Upper lobe of left lung (tissue), 6 donors: ENCODE data around the gene SYNJ1. TPM values are rescaled to one million over a fixed set of nuclear protein-coding genes. Genes with fewer than 3 reads are reported as not detected.

Source experiments
- ATAC-seq, 2 donors: fragments of 200-7000 bp; cut with Tn5 transposase; one replicate each; pipeline ENCODE4 v1.9.1; 2022; ENCODE audit warnings: mild to moderate bottlenecking in 2 of 2, moderate library complexity in 2 of 2; ENCODE audit not compliant: low FRiP score in 2 of 2
- DNase-seq, 2 donors: peaks; one replicate each; pipeline ENCODE4 v3.0.0-alpha.2; 2019 to 2020
- H3K27ac ChIP-seq, 4 donors: fragments of 200-600 bp; sonication (generic); one replicate each; pipeline ENCODE4 v1.5.1; 2016 to 2019
- H3K27me3 ChIP-seq, 4 donors: fragments of 200-600 bp; sonication (generic); one replicate each; pipeline ENCODE4 v1.5.1; 2017 to 2019
- H3K36me3 ChIP-seq, 4 donors: fragments of 200-600 bp; sonication (generic); one replicate each; pipeline ENCODE4 v1.5.1; 2016 to 2019
- H3K4me1 ChIP-seq, 4 donors: fragments of 200-600 bp; sonication (generic); one replicate each; pipeline ENCODE4 v1.5.1; 2018 to 2019
- H3K4me3 ChIP-seq, 4 donors: fragments of 200-600 bp; sonication (generic); one replicate each; pipeline ENCODE4 v1.5.1; 2017 to 2019; ENCODE audit warnings: mild to moderate bottlenecking in 2 of 4, moderate library complexity in 1 of 4
- H3K9me3 ChIP-seq, 4 donors: fragments of 200-600 bp; sonication (generic); one replicate each; pipeline ENCODE4 v1.5.1; 2018 to 2019
- CTCF ChIP-seq, 6 experiments: fragments of 450-650 bp in 4 of 6; fragments of 200-600 bp in 2 of 6; sonication (generic) in 2 of 6; IDR thresholded peaks; one replicate each; pipeline ENCODE4 v1.5.1; 2016 to 2019; ENCODE audit warnings: antibody characterized with exemption in 6 of 6
- EP300 ChIP-seq, 4 donors: sonication (generic); formaldehyde crosslinking; IDR thresholded peaks; one replicate each; pipeline ENCODE4 v1.5.1; 2017; ENCODE audit warnings: antibody characterized with exemption in 4 of 4, control low read depth in 2 of 4
- POLR2A ChIP-seq, 4 donors: fragments of 450-650 bp; IDR thresholded peaks; one replicate each; pipeline ENCODE4 v1.5.1; 2016 to 2017; ENCODE audit warnings: antibody characterized with exemption in 4 of 4, mild to moderate bottlenecking in 2 of 4
- POLR2AphosphoS5 ChIP-seq, 2 donors: sonication (generic); formaldehyde crosslinking; IDR thresholded peaks; one replicate each; pipeline ENCODE4 v1.5.1; 2017; ENCODE audit warnings: antibody characterized with exemption in 2 of 2
- WGBS, 2 donors: methylation state at CpG; one replicate each; pipeline ENCODE4 v1.1.5; 2017 to 2018; 5-methylcytosine and 5-hydroxymethylcytosine counted together
- total RNA-seq, 6 donors: library from RNA; depleted of rRNA in 4 of 6; stranded (reverse); fragments of >200 nt in 4 of 6; gene quantifications; one replicate each; pipeline versions ENCODE4 v1.1.0 to v1.2.1, GENCODE V29; 2016 to 2021
- donor health status: DM: no; HTN: no; CAD: no; lungs with moderate emphysema.
- donor health status: DM: no; HTN: yes; CAD: no; lungs with severe emphysema.

Gene SYNJ1
- total RNA-seq, 6 donors from 2014 or later = 11.1 to 24.4 (median 16.7) TPM

DNA sequence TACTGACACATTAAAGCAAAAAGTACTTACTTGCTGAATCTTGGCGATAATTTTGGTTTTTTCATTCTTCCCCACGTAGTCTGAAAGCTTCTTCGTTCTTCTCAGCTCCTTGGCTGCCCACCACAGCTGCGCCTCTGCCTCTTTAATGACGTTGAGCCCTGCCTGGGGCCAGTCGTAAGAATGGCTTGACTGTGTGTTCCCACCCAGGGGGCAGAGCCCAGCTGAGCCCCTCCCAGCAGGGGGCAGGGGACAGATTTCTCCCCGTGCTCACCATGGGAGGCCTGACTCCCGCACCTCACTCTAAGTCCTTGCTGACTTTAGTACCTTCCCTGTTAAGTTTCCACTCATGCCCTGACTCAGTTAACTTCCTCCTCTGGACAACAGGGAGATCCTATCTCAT is 124.7 kb downstream of the SYNJ1 start:
- no peak overlapping the region for H3K27ac ChIP-seq
- H3K36me3 ChIP-seq = peaks cover 24 to 89% (median 62%) of the 10 kb centered on the region in 4 donors

DNA sequence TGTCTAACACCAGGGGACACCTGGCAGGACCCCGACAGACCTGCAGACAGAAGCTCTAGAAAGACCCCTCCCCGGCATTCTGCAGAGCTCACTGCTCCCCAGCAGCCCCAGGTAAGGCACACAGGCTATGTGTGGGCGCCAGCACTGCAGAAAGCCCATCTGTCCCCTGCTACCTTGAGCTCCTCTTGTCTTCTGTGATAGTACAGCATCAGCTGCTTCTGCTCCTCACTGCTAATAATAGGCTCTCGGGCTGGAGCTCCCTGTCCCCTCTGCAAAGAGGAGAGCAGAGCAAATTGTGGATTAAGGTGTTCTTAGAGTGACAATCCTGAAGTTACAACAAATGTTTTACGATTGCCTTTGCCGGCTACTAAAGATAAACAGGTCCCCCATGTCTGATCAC is 125.7 kb downstream of the SYNJ1 start:
- TF ChIP-seq EP300 (IDR thresholded peaks at IDR 0.05) (no peak), POLR2AphosphoS5 (IDR thresholded peaks at IDR 0.05) (no peak), POLR2A (IDR thresholded peaks at IDR 0.05) (no peak), CTCF (IDR thresholded peaks at IDR 0.05) (no peak)
- Histone ChIP-seq H3K36me3 (peaks cover 24 to 79% (median 58%) of the 10 kb centered on the region in 4 donors), H3K4me1 (no peaks in the 10 kb centered on the region), H3K9me3 (no peaks in the 10 kb centered on the region), H3K27me3 (no peaks in the 10 kb centered on the region), H3K27ac (no peak overlapping the region), H3K4me3 (no peak overlapping the region)
- DNase-seq = no peak
- 90 to 97% methylated on average over 5 to 6 of the region's 6 CpGs for whole genome bisulfite sequencing, 2 donors
- ATAC-seq = no peak

More for the DNA sequence above, 124.7 kb downstream of the SYNJ1 start:
- H3K4me1 ChIP-seq = no peaks in the 10 kb centered on the region
- no peak for TF ChIP-seq POLR2A (IDR thresholded peaks at IDR 0.05)
- no peak for TF ChIP-seq POLR2AphosphoS5 (IDR thresholded peaks at IDR 0.05)
- no peak for TF ChIP-seq CTCF (IDR thresholded peaks at IDR 0.05)
- no peak for TF ChIP-seq EP300 (IDR thresholded peaks at IDR 0.05)
- H3K27me3 ChIP-seq = no peaks in the 10 kb centered on the region
- H3K4me3 ChIP-seq = no peak overlapping the region
- ATAC-seq (no peak), DNase-seq (no peak)
- no peaks in the 10 kb centered on the region for H3K9me3 ChIP-seq
- WGBS, 2 donors = 82 to 84% methylated on average over 8 of the region's 8 CpGs

GRCh38 chr21:32599526-32599925 is 128.3 kb downstream of the SYNJ1 start:
- Histone ChIP-seq H3K4me3 (no peak overlapping the region), H3K36me3 (peaks cover 13 to 53% (median 37%) of the 10 kb centered on the region in 4 donors), H3K9me3 (no peaks in the 10 kb centered on the region), H3K4me1 (no peaks in the 10 kb centered on the region), H3K27ac (no peak overlapping the region), H3K27me3 (no peaks in the 10 kb centered on the region)
- ATAC-seq (no peak), DNase-seq (peak in 1 of 2 donors; percentile 52)
- TF ChIP-seq CTCF (IDR thresholded peaks at IDR 0.05) = no peak
- TF ChIP-seq POLR2A (IDR thresholded peaks at IDR 0.05) = no peak
- TF ChIP-seq EP300 (IDR thresholded peaks at IDR 0.05) = no peak
- no peak for TF ChIP-seq POLR2AphosphoS5 (IDR thresholded peaks at IDR 0.05)
- 84 to 93% methylated on average over 8 of the region's 8 CpGs for WGBS, 2 donors

GRCh38 chr21:32599091-32599490 is 128.7 kb downstream of the SYNJ1 start:
- no peaks in the 10 kb centered on the region for H3K4me1 ChIP-seq
- no peaks in the 10 kb centered on the region for H3K27me3 ChIP-seq
- peaks cover 12 to 49% (median 32%) of the 10 kb centered on the region in 4 donors for H3K36me3 ChIP-seq
- H3K27ac ChIP-seq = no peak overlapping the region
- no peaks in the 10 kb centered on the region for H3K9me3 ChIP-seq
- no peak for DNase-seq
- H3K4me3 ChIP-seq = no peak overlapping the region
- ATAC-seq = no peak
- TF ChIP-seq POLR2A (IDR thresholded peaks at IDR 0.05) (no peak), POLR2AphosphoS5 (IDR thresholded peaks at IDR 0.05) (no peak), EP300 (IDR thresholded peaks at IDR 0.05) (no peak), CTCF (IDR thresholded peaks at IDR 0.05) (no peak)
- WGBS, 2 donors = 82 to 91% methylated on average over 5 of the region's 5 CpGs

GRCh38 chr21:32597205-32597604 is 130.6 kb downstream of the SYNJ1 start:
- Histone ChIP-seq H3K36me3 (peaks cover 6 to 30% (median 15%) of the 10 kb centered on the region in 4 donors), H3K27ac (no peak overlapping the region), H3K4me1 (no peaks in the 10 kb centered on the region), H3K27me3 (no peaks in the 10 kb centered on the region), H3K4me3 (no peak overlapping the region), H3K9me3 (no peaks in the 10 kb centered on the region)
- no peak for DNase-seq
- TF ChIP-seq EP300 (IDR thresholded peaks at IDR 0.05) = no peak
- no peak for TF ChIP-seq POLR2AphosphoS5 (IDR thresholded peaks at IDR 0.05)
- TF ChIP-seq POLR2A (IDR thresholded peaks at IDR 0.05) = no peak
- no peak for TF ChIP-seq CTCF (IDR thresholded peaks at IDR 0.05)
- no peak for ATAC-seq
- 71 to 81% methylated on average over 5 to 6 of the region's 6 CpGs for WGBS, 2 donors
